Measurements from ENCODE around the gene TK1.
"Not testable (repeated sequence)": the region's sequence is repeated elsewhere in the genome, so short reads cannot be mapped to it uniquely, and the experiment has no call there.

The TK1 gene, protein sequence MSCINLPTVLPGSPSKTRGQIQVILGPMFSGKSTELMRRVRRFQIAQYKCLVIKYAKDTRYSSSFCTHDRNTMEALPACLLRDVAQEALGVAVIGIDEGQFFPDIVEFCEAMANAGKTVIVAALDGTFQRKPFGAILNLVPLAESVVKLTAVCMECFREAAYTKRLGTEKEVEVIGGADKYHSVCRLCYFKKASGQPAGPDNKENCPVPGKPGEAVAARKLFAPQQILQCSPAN

DNA sequence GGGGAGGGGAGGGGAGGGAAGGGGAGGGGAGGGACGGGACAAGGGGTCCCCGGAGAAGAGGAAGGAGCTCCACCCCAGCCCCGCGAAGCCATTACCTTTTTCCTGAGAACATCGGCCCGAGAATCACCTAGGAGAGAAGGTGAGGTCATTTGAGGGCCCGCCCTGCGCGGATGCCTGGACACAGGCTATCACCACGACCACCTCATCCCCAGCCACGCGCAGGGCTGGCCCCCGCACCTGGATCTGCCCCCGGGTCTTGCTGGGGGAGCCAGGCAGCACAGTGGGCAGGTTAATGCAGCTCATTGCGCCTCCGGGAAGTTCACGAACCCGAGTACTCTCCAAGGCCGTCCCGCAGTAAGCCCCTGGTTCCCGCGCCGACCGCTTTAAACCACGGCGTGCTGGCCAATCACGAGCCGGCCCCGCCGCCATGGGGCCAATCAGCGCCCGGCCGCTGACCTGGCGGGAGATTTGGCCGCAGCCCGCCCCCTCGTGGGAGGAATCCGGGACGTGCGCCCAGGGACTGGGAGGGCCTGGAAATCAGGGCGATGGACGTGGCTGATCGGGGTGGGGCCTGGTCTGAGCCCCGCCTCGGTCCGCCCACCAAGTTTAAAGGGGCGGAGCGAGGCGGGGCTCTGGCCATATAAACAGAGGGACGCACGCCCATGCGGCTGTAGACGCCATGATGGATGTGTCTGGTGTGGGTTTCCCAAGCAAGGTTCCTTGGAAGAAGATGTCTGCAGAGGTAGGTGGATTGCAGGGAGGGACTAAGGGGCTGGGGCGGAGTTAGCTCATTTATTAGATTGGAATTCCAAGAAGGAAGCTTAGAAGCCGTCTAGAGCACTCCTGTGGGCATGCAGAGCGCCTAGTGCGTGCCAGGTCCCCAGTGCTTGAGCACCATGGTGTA is at the start of gene TK1, which contains the start of gene AFMID:
TSS of gene TK1 (minus strand) at position 361 of the 904 bp plus-strand sequence. CDS start at position 303, 58 bp downstream.
TSS of gene AFMID (plus strand) at position 671 of the 904 bp plus-strand sequence. CDS start at position 680, 9 bp downstream.
- DNase-seq, result peak; percentile 92

DNA sequence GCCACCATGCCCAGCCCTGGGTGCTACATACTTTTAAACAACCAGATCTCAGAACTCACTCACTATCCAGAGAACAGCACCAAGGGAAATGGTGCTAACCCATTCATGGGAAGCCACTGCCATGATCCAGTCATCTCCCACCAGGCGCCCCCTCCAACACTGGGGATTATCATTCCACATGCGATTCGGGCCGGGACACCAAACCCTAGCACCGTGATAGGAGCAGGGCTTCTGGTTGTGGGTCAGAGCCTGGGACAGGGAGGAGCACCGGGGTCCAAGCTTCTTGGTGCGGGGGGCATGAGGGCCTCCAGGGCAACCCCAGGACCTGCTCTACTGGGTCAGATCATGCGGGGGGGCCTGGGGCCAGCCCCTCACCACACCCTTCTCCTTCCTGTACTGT is 49.0 kb upstream of the TK1 start:
- DNase-seq, result no peak

GRCh38 chr17:78235022-78235421 is 48.2 kb upstream of the TK1 start:
- DNase-seq, result not testable (repeated sequence)

- no peak for DNase-seq
Observed at GRCh38 chr17:78234261-78234865, 47.5 kb upstream of the TK1 start.

DNA sequence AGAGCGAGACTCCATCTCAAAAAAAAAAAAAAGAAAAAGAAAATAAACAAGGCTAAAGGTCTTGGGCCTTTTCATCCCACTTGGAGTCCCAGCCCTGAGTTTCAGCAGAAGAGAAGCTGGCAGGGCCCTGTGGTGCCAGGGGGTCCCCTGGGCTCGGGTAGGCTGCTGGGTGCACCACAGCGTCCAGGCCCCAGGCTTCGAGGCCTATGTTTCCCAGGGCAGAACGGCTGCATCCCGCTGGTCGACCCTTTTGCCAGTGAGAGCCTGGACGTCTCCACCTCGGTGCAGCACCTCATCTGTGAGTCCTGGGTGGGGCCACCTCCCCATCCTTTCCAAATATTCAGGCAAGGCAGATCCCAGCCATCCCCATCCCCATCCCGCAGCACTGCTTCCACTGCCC is 46.8 kb upstream of the TK1 start:
- no peak for DNase-seq

DNA sequence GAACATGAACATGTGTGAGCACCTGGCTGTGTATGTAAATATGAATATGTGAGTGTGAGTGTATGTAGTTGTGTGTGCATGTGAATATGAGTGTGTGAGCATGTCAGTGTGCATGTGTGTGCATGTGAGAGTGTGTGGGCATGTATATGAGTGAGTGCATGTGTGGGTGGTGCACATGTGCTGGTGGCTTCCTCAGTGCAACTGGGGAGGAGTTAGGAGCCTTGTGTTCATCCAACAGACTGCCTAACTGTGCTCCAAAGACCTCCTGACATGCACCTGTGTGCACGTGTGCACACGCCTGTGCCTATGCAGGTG is 46.0 kb upstream of the TK1 start:
- DNase-seq, result no peak

DNA sequence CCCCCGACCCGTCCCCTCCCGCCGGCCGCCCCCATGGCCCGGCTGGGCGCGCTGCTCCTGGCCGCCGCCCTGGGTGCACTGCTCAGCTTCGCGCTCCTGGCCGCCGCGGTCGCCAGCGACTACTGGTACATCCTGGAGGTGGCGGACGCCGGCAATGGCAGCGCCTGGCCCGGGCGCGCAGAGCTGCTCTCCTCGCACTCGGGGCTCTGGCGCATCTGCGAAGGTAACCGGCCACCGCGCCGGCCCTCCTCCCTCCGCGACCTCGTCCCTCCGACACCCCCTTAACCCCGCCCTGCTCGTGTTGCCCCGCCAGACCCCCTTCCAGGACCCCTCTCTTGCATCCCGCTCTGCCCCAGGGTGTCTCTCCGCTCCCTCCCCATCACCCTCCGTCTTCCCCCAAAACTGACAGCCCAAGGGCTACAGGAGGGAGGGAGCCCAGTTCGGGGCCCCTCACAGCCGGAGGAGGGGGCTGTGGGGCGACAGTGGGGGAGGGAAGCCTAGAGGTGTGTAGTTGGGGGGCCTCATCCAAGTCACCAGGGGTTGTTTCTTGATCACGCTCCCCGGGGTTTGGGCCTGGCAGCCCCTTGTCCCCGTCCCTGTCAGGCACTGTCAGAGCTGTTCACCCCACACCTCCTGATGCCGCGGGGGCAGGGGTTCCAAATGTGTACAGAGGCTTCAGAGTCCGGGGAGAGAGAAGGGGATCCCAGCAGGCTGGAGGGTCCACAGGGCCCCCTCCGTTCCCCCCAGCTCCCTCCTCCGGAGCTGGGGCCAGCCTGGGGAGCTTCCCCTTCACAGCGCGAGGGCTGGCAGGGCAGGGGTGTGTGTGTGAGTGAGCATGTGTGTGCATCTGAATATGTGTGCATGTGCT is 45.4 kb upstream of the TK1 start:
- DNase-seq, result no peak

DNA sequence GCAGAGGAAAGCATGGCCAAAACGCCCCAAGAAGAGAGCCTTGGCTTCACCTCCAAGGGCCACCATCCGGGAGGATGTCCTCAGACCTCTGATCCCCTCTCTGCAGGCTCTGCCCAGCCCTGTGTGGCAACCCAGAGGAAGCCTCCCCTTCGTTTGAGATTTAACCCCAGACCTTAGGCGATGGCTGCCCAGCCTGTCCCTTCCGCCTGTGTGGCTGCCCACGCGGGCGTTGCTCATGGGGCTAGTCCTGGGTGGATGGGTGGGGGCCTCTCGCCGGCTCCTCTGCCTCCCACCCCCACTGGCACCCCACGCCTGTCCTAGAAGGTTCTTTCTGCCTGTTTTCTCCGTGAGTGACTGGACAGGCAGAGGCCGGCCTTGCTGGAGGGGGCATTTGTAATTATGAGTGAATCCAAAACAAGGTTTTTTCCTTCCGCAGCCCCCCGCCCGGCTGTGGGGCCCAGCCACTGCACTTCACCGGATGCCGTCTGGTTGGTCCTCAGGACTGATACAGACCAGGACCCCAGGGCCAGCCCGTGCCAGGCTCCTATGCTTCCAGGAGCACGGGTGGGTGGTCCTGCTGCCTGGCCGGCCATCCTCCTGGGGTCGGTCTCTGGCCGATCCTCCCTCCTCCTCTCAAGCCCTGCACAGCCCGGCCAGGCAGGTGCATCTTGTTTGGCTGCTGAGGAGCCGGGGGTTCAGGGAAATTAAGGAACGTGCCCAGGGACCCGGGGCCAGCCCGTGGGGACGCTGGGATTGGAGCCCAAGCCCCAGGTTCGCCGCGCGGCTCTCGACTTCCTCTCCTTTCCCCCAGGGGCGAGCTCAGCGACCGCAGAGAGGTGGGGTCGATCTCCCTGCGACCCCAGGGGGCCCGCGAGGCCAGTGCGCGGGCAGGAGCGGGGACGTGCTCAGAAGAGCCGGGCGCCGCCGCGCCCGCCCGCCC is 44.4 kb upstream of the TK1 start, which contains the start of gene TMEM235:
TSS of gene TMEM235 (plus strand) at position 636 of the 940 bp plus-strand sequence. CDS start 393 bp downstream, outside the sequence.
- DNase-seq, result no peak

- DNase-seq, result no peak
Observed at GRCh38 chr17:78230252-78230962, 43.6 kb upstream of the TK1 start.

GRCh38 chr17:78228176-78228575 is 41.3 kb upstream of the TK1 start:
- no peak for DNase-seq

DNA sequence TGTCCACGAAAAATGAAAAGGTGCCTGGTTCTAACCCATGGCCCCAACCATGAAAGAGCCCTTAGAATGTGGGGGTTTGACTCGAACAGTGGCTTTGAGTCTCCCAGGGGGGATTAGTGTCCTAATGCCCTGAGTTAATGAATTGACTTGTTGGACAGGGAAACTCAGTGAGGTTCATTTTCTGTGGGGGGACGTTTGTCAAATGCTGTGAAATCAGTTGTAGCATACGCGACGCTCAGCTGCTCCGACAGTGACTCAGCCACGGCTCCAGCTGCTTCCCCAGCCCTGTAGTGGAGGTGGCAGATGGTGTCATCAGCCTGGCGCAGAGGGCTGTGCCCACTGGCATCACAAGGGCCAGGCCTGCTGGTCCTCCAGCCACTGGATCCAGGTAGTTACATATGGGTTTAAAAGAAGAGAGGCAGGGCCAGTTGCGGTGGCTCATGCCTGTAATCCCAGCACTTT is 40.6 kb upstream of the TK1 start:
- DNase-seq, result no peak

GRCh38 chr17:78226759-78227454 is 40.1 kb upstream of the TK1 start:
- no peak for DNase-seq

DNA sequence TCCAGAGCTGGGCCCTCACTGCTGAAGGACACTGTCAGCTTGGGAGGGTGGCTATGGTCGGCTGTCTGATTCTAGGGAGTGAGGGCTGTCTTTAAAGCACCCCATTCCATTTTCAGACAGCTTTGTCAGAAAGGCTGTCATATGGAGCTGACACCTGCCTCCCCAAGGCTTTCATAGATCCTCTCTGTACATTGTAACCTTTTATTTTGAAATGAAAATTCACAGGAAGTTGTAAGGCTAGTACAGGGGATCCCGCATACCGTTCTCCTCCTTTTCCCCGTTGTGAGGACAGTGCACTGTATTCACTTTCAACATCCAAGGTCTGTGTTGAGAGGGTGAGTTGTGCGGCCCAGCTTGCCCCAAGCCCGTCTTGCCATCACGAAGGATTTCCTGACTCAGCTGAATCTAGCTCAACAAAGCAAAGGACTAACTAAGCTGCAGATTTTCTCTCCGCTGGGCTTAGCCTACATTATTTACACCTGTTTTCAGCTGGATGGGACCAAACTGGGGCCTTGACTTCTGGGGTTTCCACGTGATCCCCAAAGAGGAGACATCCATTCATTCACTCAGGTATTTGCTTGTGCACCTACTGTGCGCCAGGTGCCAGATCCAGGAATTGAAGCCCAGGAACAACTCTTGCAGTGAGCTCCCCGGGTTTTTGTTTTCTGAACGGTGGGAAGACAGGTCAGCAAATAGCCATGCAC is 39.4 kb upstream of the TK1 start:
- no peak for DNase-seq

DNA sequence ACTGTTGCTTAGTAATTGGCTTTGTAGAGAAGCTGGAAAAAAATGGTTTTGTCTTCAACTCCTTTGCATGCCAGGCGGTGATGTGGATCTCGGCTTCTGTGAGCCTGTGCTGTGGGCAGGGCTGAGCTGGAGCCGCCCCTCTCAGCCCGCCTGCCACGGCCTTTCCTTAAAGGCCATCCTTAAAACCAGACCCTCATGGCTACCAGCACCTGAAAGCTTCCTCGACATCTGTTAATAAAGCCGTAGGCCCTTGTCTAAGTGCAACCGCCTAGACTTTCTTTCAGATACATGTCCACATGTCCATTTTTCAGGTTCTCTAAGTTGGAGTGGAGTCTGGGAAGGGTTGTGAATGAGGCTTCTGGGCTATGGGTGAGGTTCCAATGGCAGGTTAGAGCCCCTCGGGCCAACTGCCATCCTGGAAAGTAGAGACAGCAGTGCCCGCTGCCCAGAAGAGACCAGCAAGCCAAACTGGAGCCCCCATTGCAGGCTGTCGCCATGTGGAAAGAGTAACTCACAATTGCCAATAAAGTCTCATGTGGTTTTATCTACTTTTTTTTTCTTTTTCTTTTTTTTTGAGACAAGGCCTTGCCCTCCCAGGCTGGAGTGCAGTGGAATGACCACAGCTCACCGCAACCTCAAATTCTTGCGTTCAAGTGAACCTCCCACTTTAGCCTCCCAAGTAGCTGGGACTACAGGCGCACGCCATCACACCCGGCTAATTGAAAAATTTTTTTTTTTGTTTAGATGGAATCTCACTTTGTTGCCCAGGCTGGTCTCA is 38.4 kb upstream of the TK1 start:
- DNase-seq, result no peak

DNA sequence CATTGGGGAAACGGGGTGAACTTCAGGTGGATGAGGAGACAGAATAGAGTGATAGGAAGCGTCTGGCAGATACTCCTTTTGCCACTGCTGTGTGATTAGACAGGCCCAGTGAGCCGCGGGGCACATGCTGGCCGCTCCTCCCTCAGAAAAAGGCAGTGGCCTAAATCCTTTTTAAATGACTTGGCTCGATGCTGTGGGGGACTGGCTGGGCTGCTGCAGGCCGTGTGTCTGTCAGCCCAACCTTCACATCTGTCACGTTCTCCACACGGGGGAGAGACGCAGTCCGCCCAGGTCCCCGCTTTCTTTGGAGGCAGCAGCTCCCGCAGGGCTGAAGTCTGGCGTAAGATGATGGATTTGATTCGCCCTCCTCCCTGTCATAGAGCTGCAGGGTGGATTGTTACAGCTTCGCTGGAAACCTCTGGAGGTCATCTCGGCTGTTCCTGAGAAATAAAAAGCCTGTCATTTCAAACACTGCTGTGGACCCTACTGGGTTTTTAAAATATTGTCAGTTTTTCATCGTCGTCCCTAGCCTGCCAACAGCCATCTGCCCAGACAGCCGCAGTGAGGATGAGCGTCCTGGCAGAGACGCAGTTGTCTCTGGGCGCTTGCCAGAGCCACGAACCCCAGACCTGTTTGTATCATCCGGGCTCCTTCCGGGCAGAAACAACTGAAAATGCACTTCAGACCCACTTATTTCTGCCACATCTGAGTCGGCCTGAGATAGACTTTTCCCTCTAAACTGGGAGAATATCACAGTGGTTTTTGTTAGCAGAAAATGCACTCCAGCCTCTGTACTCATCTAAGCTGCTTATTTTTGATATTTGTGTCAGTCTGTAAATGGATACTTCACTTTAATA is 37.6 kb upstream of the TK1 start:
- no peak for DNase-seq

DNA sequence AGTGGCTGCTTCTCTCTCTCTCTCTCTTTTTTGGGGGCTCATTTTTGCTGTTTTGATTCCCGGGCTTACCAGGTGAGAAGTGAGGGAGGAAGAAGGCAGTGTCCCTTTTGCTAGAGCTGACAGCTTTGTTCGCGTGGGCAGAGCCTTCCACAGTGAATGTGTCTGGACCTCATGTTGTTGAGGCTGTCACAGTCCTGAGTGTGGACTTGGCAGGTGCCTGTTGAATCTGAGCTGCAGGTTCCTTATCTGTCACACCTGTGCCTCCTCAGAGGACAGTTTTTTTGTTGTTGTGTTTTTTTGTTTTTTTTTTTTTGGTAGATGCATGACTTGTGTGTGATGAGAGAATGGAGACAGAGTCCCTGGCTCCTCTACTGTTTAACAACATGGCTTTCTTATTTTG is 36.9 kb upstream of the TK1 start:
- no peak for DNase-seq

DNA sequence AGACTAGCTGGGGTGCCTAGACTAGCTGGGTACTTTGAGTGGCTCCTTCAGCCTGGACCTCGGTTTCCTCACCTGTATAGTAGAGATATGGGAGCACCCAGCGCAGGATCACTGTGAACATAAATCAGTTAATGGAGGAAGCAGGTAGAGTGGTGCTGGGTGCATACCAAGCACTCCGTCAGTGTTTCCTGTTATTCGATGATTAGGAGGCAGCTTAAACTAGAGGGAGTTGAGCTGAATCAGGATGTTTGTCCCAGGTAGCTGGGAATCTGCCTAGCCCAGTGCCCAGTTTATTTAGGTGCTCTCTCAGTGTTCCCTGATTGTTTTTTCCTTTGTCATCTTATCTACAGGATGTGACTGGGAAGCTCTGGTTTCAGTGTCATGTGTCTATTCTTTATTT is 36.2 kb upstream of the TK1 start:
- DNase-seq, result no peak
